Suppressor macrophage treated with lipopolysaccharide for 1 hour (primary cell): ENCODE data around the gene PLB1.
"Not testable (repeated sequence)": the region's sequence is repeated elsewhere in the genome, so short reads cannot be mapped to it uniquely, and the experiment has no call there.

Experiments
- DNase-seq, 3 donors: peaks; one replicate each; pipeline ENCODE4 v3.0.0-alpha.2; 2020 to 2022

The PLB1 gene

GRCh38 chr2:28649481-28650265 is 153.8 kb downstream of the PLB1 start:
- peak; percentile 71 to 75 (median 75) for DNase-seq

DNA sequence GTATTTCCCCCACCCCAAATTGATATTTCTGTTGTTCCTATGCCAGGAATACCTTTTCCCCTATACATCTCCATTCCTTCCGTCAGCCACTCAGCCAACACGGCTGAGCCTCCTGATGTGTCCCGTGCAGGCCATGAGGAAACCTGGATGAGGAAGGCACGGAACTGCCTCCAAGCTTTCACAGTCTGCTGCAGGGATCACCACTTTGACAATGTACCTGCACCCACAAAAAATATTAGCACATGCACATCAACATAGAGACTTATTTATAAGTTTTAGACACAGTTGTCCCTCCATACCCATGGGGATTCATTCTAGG is 154.4 kb downstream of the PLB1 start:
- DNase-seq: no peak

DNA sequence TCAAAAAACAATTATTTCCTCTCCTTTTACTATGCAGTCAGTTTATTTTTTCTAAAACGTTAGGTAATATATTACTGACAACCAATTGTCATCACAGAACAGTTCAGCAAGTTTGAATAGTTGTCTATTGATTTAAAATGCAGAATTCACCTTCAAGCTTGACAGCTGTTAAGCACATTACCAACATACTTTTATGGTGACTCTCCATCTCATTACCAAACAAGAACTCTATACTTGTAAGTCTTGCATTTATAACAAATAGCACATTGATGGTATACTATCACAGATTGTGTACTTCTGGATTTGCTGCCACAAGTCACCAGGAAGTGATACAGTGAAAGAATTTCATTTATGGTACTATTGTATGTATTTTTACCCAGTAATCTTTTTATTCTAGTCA is 156.4 kb downstream of the PLB1 start:
- no peak for DNase-seq

GRCh38 chr2:28653892-28654662 is 158.2 kb downstream of the PLB1 start:
- no peak for DNase-seq

GRCh38 chr2:28654663-28655320 is 158.9 kb downstream of the PLB1 start:
- DNase-seq: no peak

DNA sequence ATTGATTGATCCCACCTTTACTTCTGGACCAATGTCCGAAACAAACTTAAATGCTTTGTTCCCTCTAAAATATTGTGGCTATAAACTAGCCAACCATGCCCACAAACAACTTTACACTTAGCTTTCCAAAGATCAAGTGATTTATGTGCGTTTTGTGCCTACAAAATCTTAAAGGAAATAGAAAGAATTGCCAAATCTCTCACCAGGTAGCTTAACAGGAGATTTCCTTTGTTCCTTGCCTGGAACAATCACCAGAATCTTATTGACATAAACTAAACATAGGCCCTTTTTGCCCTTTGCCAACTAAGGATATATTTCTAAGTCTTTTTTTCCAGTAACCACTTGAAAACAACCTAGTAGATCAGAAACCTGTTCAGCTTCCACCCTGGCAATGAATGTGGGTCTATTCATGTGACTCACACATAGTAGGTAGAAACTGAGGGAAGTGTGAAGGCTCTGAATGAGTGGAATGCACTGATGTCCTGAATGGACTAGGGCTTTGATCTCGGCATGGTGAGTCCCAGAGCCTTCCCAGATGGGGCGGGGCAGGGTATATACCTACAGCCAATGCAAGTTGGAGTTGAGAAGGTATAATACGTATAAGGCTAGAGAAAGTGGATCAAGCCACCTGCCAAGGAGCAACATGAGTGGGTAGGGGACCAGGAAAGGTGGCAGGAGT is 161.2 kb downstream of the PLB1 start:
- no peak for DNase-seq

- DNase-seq: peak in 2 of 3 donors; percentile 32 to 34
Observed at GRCh38 chr2:28658369-28658768, 162.5 kb downstream of the PLB1 start.

DNA sequence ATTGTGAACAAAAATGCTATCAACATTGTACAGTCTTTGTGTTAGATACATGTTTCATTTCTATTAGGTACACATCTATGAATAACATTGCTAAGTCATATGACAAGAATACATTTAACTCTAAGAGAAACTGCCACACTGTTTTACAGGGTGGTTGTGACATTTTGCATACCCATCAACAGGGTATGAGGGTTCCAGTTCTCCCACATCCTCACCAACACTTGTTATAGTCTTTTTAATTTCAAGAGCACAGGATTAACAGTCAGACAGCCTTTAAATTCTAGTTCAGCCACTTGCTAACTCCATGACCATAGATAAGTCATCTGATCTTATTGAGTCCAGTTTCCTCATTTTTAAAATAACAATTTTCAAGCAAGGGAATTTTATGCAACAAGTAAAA is 163.3 kb downstream of the PLB1 start:
- peak in 1 of 3 donors; percentile 24 for DNase-seq

DNA sequence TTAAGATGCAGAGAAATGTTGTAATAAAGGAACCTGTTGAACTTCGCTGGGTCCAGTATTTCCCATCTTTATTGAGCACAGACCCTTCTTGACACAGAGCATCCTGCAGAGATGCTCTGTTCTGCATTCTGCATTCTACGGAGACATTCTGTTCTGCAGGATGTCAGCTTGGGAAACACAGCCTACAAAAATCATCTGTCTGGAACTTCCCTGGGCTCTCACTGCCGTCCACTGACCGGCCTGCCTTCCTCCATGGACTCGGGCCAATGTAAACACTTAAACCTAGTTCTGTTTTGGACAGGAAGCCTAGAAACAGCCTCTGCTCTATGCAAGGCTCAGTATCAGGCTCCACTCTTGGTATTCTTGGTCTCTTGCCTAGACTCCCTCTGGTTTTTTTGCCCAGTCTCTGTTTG is 165.7 kb downstream of the PLB1 start:
- DNase-seq: no peak

DNA sequence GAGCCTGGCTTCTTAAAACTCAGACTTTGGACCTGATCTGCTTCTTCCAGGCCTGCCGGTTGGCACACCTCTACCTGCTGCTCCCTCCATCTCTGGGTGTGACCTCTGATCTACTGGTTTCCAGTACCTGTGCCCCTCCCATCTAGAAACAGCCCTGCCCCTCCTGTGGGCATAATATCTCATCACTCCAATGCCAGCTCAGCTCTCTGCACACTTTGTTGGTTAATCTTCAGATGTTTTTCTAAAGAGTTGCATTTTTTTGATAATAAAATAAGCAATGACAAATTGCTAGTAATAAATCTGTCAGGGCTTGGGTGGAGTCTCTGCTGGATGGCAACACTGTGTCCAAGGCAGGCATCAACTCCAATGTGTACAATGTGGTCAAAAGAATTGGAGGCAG is 166.2 kb downstream of the PLB1 start:
- no peak for DNase-seq

DNA sequence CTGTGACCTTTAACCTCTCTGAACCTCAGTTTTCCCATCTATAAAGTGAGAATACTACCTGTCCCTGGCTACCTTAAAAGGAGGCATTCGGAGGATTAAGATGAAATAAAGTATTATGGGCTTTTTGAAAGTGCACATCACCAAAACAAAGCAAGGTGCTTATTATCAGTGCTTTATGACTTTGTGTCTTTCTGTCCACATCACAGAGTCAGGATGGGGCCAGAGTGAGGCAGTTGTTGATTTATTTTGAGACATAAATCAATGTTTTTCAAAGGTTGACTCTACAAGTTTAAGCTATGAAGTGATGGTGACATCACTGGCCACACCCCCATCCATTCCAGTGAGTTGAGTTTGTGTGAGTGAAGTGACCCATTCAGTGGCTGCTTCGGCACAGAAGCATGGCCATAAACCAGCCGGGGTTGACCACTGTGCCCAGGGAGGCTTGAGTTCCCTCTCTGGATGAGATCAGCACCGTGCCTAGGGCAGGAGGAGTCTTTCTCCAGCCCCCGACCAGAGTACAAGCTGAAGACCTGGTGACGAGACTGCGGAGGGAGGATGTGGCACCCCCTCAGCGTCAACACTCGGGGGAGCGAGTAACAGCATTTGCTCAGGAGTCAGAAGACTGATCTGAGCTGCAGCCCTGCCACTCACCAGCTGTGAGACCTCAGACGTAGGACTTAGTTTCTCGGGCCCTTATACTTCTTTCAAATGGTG is 166.8 kb downstream of the PLB1 start:
- DNase-seq: no peak

DNA sequence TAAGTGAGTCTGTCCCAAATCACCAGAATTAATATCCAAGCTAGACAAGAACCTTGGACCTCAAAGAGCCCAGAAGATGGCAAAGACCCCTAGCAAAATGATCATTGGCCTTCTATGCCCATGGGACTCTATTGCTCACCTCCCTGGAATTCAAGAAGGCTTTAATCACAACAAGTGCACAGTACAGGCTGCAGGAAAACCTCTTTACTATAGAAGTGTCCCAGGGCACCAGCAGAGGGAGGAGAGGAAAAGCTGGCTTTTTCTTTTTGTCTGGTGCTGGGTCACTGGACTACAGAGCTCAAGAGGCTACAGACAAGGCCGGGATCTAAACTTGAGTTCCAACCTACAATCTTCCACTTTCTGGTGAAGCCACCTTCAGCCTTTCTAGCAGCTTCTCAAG is 167.5 kb downstream of the PLB1 start:
- no peak for DNase-seq

- DNase-seq: no peak
Observed at GRCh38 chr2:28664120-28664842, 168.4 kb downstream of the PLB1 start.

DNA sequence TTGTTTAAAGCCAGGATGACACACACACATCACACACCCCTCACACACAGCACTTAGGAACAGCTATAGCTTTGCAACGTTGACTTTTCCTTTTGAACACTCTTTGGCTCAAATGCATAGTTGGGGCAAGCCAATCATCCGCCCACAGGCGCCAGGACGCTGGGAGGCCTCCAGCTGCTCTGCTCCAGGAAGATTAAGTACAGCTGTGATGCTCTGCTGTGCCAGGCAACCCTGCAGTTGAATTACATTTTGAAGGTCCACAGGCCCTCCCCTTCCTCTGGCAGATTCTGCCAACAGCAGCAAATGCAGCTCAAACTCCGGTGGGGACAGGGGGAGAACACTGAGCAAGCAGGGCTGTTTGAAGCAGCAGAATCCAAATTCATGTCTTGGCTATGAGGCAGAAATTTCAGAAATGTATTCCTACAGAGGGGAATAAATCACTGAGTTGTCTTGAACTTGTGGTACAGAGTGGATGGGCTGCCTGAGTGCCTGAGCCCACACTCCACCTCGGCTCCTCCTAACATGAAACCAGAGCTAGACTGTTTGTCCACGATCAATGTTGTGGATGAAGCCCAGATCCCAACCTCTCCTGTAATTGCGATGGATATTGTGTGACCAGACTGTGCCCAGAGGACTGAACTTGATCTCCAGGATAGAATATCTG is 169.3 kb downstream of the PLB1 start:
- no peak for DNase-seq

GRCh38 chr2:28665811-28666377 is 170.0 kb downstream of the PLB1 start:
- not testable (repeated sequence) for DNase-seq

DNA sequence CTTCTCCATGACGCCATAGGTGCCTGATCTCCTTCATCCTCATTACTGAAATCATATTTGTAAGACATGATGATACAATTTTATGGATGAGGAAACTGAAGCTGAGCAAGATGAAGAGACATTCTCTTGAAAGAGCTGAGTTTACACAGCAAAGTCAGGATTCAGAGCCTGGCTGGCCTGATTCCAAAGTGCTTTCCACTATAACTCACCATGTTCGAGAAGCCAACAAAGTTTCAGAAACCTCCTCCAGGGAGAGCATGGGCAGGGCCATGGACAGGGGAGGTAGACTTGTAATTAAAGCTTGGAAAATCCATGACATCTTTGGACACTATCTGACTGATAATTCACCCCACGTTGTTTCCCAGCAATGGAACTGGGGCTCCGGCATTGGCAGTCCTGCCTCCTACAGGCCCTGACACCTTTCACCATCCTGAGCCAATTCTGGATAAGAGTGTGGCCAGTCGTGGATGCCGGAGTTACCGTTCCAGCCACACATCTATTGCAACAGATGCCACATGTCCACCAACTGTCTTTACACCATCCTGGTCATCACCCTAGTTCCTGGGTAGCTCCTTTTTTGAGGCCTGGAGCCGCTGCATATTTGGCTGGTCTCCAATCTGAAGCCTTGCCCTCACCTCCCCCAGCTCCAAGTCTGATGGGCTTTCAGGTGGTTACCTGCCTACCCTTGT is 170.8 kb downstream of the PLB1 start:
- DNase-seq: no peak

DNA sequence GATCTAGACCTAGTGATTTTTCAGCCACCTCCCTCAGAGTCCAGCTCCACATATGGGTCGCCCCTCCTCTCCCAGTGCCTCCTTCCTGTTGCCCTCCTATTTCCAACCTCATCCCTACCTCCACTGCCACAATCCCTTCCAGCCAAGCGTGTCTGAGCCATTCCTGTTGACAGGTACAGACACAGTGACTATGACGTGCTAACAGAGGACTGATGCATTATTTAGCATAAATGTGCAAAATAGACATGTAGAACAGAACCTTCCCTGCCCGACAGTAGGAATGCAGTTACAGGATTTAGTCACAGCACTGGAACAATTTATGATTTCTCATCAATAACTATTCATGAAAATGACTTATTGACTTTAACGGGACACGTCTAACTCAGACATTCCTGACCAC is 171.4 kb downstream of the PLB1 start:
- DNase-seq: no peak

DNA sequence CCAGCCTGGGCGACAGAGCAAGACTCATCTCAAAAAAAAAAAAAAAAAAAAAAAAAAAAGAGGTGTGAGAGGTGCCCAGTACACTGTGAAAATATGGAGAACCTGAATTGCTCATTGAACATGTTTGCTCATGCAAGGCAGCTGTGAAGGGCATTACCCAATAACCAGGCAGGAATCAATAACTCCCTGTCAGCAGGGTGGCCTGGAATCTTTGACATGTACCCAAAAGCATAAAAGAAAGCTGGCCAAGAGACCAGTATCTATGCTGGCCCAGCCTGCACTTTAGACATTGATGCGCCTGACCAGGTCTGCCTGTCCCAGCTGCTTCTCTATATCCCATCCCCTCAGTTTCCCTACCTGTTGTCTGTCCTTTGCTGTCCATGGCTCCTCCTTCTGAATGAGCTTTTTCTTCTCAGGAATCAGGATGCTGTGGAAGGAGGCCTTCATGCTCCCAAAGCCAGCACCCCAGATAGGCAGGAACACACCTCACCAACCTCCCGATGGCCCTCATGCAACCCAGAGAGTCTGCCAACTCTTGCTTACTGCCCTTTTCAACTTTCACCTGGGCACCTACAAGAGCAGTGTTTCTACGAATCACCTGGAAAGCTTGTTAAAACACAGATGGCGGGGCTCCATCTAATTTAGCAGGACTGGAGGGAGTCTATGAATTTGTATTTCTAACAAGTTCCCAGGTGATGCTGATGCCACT is 172.4 kb downstream of the PLB1 start:
- no peak for DNase-seq

DNA sequence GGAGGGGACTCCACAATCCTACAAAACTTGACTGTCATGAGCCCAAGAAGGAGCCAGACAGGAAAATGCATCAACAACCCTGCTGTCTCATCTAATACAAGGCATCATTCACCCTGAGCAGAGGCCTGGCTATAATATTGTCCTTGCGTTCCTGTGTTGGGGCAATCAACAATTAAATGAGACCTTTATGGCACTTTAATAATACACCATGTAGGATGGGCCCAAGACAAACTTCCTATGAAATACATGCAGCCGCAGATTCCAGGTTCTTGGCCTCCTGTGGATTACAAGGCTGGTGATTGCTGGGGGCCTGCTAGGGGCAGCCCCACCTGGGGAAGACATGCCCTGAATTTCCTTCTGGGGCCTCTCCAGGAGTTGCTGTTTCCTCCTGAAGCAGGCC is 173.0 kb downstream of the PLB1 start:
- no peak for DNase-seq

GRCh38 chr2:28670856-28671255 is 175.0 kb downstream of the PLB1 start:
- DNase-seq: no peak
